ENCODE results near the gene RPTOR.

DNA sequence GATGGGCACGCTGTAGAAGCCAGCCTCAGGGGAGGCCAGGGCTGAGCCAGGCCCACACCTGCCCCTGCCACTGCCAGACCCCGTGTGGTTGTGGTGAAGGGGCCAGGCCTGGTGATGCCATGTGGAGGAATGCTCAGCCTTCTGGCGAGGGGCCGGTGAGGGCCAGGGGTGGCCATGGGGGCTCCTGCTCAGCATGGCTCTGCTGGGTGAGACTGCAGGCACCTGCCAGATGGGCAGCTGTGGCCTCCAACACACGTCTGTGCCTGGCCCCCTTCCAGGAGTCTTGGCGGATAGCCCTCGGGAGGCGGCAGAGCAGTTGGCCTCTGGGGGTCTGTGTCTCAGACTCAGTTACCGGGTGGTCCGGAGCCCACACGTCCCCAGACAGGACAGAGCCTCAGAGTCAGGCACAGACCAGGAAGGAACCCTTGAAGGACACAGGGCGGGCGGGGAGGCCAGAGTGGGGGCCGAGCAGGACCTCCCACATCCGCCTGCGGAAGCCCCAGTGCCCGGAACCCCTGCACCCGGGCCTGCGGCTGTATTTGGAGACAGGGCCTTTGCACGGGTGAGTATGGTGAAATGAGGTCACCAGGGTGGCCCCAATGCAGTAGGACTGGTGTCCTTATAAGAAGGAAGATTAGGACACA lies 424.5 kb downstream of the RPTOR start:
- TF ChIP-seq, protein P1, sequence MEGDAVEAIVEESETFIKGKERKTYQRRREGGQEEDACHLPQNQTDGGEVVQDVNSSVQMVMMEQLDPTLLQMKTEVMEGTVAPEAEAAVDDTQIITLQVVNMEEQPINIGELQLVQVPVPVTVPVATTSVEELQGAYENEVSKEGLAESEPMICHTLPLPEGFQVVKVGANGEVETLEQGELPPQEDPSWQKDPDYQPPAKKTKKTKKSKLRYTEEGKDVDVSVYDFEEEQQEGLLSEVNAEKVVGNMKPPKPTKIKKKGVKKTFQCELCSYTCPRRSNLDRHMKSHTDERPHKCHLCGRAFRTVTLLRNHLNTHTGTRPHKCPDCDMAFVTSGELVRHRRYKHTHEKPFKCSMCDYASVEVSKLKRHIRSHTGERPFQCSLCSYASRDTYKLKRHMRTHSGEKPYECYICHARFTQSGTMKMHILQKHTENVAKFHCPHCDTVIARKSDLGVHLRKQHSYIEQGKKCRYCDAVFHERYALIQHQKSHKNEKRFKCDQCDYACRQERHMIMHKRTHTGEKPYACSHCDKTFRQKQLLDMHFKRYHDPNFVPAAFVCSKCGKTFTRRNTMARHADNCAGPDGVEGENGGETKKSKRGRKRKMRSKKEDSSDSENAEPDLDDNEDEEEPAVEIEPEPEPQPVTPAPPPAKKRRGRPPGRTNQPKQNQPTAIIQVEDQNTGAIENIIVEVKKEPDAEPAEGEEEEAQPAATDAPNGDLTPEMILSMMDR (IDR thresholded peaks at IDR 0.05; ENCODE audit: extremely low read depth in 1 of 2, insufficient read depth in 1 of 2, low read depth in 1 of 2, low read length in 2 of 2): no peak
- TF ChIP-seq, protein P2, sequence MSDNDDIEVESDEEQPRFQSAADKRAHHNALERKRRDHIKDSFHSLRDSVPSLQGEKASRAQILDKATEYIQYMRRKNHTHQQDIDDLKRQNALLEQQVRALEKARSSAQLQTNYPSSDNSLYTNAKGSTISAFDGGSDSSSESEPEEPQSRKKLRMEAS (IDR thresholded peaks at IDR 0.05; ENCODE audit: insufficient read depth, insufficient read length): no peak

All from endothelial cell of umbilical vein (primary cell).